ENCODE data around the gene SMG5.

Gene SMG5

GRCh38 chr1:156203331-156203730 is 79.3 kb downstream of the SMG5 start:
- DNase-seq, result no peak

GRCh38 chr1:156200044-156200443 is 82.6 kb downstream of the SMG5 start:
- DNase-seq, result no peak
